ENCODE results near the gene FHOD3.

The FHOD3 gene

DNA sequence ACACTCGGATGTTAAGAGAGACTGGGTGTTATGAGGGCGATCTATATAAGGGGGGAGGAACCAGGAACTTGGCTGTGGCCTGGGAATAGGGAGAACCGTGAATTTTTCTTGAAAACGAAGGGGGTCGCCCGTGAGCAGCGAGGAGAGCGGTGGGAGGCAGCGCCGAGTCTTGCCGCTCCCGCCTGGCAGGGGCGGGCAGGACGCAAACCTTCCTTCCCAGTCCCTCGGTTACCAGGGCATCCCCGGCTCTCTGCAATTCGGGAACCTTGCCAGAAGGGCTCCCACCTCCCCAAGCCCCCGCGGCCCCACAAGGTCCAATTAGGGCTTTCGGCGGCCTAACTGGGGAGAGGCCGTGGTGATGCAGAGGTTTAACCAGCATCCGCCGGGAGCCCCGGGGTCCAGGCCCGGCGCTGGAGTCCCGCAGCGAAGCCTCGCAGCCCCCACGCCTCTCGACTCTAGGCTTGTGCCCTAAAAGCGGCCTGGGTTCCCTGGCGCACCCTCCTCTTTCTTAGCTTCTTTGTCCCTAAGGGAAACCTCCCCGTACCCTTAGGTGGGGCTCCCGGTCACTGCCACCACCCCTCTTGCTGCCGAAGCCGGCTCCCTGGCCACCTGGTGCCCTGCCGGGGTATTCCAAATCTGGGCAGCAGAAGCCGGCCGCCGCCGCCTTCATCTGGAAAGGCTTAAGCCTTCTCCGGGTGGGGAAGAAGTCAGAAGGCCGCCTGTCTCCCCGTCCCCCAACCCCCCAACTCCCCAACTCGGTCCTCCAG lies 680 bp upstream of the FHOD3 start:
- peak; percentile 12 to 72 for DNase-seq

DNA sequence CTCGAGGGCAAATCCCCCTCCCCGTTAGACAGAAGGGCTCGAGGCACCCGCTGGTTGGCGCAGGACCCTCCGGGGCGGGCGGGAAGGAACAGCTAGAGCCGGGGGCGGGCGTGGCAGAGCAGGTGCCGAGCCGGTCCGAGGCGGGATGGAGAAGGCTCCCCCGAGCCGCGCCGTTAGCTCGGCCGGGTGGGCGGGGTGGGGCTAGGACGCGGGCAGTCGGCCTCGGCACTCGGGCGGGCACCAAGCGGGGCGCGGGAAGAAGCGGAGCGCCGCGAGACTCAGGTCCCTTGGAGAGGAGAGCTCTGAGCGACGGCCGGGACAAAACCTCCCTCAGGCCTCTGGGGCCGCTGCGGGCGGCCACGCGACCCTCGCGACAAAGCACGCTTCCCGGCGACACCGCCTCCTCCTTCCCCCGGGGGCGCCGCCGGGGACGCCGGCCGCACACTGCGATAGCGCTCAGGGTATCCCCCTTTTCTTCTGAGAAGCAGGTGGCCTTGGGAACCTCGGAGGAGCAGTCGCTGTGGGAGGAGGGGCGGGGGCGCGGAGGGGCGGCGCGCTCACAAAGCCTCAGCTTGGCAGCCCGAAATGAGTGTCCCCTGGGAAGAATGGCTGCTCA lies 721 bp downstream of the FHOD3 start:
- peak in 1 of 2 experiments; percentile 35 for DNase-seq

DNA sequence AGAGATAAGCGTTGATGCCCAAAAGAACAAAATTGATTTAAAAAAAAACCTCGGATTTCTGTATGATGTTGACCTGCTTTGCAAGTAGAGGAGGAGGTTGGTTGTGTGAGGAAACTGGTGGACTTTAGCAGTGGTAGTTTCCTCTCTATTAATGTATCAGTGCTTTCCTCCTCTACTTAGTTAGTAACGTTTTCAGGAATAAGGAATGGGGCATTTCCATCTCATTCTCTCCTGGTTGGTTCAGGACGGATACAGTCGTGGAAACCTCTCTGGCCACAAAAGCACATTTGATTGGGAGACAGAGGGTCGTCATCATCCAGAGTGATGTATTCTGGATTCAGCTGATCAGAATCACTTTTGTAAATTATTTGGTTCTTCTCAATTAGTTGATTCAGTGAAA lies 1.5 kb downstream of the FHOD3 start:
- DNase-seq = no peak

DNA sequence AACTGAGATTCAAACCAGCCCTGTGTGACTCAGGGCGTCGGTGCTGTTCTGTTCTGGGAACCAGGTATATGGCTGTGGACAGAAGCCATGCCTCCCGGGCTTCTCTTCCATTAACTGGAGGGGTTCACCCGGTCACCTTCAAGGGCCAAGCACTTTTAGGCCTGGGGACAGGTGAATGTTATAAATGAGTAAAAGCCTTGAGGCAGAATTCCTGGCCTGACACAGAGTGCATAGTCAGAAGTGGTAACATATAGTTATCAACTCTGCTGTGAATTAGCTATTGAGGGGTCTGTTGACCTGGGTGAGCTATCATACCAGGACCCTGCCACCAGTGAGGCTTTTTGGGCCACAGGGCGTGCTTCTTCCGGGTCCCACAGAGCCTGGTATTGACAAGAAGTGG lies 2.7 kb downstream of the FHOD3 start:
- DNase-seq = no peak

DNA sequence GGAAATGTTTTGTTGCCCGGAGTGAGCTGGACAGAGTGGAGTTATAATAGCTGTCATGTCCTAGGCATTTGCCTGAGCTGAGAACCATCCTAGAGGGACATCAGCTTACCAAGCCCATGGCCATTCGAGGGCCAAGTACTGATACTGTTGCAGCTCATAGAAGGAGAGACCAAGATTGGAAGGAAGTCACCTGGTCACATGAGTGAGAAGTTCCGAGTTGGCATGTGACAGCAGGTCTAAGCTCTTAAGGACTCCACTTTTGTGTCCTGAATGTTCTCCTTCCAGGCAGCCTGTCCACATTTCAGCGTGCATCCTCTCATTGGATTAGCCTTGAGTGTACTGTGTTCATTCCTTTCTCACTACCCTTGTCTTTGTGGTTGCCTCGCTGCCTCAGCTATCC lies 4.4 kb downstream of the FHOD3 start:
- no peak for DNase-seq

DNA sequence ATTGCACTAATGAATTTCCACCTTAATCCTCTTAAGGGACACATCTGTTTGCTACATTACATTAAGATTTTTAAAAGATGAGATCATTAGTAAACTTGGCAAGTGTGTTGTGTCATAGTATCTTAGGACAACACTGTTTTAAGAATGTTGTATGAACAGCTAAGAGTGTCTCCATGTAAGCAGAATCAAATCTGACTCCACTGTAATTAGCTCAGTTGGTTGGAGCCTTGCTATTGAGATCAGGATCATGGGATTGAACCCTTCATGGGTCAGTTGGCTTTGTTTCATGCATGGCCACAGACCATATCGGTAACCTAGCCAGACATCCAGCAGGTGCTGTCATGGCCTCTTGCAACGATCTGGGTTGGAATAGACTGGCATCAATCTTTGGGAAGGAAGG lies 5.2 kb downstream of the FHOD3 start:
- no peak for DNase-seq

DNA sequence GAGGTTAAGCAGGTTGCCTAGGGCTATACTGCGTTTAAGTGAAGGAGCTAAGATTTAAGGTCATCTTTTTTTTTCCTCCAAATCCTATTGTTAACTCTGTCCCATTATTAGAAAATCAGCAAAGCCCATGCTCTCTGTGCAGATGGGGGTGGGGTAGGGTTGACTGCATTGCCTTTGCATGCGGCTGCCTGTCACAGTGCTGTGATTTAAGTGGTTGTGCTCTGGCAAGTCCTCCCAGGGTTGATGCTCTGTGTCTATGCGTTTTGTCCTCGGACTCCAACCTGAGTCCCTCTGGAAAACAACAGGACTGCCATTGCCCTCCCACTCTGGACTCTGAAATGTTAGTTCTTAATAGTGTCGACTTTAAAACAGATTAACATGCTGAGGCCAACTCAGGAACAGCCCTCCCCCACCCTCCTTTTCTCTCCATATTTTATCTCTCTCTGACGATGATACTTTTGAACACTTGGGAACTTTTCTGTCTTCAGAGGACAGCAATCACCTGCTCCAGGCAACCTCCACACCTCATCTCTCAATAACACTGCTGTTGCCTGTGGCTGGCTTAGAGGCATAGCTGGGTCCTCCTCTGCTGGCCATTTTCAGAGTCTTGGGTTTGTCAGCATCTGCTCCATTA lies 5.8 kb downstream of the FHOD3 start:
- no peak for DNase-seq

DNA sequence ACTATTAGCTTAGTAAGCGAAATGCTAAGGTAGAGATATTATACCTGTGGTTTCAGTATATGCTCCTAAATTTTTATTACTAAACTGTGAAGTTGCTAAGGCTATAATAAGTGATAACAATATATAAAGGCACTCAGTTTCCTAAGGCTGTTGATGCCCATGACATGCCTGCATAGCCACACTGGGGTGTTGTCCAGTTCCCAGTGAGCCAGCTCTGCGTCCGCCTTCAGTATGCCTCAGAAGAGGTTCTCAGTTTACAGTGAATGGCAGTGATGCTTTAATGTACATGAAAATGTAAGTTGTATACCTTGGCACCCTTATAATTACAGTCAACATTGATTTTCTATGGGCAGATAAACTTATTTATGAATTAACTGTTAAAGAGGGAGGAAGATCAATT lies 7.2 kb downstream of the FHOD3 start:
- no peak for DNase-seq

DNA sequence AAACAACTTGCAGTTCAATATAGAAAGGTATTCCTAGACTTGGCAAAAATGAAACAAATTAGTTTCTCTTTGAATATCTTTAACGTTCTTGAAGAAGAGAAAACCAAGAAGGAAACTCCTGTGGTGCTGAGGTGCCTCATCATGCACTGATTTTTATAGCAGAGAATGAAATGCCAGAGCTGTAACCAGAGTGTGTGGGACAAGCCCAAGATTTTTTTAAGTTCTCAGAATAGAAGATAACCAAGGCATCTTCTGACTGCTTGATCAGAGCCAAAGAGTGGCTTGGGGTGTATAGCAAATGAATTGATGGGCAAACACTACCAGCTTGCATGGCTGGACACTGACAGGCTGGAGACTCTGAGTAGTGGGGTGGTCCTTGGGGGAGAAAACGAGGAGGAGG lies 7.9 kb downstream of the FHOD3 start:
- DNase-seq = no peak

DNA sequence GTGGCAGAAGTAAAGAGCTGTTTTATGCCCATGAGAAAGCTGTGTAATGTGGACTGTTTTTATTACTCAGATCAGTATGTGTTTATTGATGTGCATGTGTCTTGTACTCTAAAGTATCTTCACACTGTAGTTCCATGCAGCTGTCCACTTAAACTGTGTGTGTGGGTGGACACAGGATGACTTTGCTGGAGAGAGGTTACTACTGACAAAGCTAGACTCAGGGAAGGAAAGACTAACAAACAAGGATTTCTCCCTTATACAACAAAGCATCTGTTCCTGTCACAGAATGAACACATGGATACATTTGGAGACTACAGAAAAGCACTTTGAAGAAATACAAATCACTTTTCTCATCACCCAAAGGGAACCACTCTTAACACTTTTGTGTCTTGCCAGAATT lies 10.0 kb downstream of the FHOD3 start:
- DNase-seq = no peak

DNA sequence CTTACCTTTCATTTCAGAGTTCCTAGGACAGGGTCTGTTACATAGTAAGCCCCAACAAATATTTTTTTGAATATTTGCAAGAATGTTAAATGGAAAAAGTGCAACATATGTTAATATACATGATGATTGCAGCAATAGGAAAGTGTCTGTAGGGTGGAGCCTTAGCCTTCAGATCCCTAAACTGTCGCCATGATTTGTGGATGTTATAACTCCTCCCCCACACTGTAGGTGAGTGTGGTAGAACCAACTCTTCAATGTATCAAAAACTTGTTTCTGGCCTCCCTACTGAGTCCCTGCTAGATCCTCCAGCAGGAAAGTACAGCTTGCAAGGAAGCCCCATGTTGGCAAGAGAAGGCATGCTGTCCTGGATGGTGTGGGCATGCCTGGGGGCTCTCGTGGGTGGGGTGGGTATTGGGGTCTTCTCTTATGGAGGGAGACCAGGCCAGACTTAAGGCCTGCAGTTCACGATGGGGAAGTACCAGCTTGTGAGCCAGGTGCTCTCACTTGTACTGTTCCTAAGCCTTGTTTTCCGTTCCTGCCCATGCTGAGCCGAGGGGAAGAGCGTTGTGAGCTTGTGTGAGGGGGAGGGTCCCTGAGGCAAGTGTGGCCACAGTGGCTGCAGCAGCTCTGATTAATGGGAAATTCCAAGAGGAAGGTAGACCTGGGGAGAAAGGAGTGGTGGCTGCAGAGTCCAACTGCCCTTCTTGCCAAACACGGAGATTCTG lies 11.4 kb downstream of the FHOD3 start:
- no peak for DNase-seq

DNA sequence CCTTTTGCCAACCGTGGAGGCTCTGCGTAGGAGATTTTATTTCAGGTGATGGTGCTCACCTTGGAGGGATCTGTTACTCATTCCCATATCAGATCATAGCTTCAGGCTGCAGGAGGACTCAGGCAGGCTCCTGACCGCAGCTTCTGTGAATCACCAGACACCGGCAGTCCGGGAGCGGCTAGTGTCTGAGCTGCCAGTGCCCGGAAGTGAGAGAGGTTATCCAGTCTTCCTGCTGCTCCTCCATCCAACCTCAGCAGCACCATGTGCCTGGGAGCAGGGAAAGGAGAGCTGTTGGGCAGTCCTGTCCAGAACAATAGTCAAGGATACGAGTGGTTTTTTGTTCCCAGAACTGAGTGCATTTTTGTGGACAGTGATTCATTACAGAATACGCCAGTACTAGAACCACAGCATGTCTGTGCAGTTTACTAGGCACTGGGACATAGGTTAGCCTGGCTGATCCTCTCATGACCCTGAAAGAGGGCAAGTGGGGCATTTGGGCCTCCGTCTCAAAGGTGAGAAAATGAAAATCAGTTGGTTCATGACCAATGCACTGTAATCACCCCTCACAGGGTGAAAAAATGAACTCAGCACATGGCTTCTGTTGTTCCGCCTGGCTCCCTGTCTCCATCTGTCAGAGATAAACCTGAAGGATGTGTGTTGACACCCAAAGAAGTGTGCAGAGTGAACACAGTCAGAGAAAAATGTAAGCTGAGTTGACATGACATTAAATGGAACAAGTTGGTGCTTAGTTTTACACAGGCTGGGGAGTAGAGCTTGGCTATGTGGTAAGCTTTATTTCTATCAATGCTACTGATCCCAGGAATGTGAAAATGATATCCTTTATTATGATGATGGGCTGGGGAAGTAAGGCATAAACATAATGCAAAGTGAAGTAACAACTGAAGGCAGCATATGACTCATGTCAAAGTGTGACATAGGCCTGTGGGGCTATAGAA lies 12.2 kb downstream of the FHOD3 start:
- no peak for DNase-seq

DNA sequence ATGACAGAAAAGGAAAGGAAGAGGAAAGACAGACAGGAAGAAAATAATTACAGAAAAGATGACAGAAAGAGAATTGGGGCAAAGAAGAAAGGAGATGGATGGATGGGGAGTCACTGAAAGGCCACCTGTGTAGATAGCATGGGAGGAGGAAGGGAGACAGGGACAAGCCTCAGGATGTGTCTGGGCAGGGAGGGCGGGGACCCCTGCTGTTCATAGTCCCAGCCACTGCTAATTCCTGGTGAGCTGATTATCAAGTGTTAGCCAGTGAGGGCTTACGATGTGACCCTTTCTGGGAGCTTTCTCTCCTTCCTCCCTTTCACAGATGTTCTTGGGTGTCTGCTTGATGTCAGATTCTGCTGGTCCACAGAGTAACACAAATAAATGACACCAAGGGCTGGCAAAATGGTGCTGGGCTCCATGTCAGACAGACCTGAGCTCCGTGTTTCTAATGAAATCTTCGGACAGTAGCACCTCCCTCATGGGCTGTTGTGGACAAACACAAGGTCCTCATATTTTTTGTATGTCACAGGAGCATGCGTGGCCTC lies 13.6 kb downstream of the FHOD3 start:
- no peak for DNase-seq

DNA sequence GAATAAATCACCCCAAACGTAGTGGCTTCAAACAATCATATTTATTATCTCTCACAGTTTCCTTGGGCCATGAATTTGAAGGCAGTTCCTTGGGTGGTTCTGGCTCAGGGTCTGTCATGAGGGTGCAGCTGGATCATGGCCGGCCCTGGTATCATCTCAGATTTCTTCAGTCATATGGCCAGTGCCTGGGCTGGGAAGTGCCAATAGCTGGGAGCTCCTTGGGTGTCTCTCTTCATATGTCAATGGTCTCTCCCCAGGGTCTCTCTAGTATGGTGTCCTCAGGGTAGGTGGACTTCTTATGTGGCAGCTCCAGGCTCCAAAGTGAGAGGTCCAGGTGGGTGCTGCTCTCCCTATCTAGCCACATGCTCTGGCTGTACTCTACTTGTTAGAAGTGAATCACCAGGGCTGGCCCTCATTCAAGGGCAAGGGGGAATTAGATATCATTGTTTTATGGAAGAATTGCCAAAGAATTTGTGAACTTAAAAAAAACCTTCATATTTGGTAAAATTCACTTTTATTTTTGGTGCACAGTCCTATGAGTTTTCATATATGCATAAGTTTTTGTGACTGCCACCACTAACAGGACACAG lies 15.4 kb downstream of the FHOD3 start:
- DNase-seq = no peak

DNA sequence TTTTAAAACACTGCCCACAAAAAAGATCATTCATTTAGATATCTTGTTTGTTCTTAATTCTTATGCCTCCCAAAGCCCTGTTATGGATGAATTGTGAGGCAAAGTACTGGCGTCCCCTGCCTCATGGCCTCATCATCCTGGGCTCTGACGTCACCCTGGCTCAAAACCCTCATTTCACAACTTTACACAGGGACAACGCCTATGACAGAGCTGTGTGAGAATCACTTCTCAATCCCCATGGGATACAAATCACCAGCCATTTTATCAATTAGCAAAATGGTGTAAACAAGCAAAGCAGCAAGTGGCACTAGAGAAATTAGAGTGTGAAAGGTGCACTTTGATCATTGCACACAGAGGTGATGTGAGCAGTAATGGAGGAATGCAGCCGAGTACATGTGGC lies 16.6 kb downstream of the FHOD3 start:
- no peak for DNase-seq

DNA sequence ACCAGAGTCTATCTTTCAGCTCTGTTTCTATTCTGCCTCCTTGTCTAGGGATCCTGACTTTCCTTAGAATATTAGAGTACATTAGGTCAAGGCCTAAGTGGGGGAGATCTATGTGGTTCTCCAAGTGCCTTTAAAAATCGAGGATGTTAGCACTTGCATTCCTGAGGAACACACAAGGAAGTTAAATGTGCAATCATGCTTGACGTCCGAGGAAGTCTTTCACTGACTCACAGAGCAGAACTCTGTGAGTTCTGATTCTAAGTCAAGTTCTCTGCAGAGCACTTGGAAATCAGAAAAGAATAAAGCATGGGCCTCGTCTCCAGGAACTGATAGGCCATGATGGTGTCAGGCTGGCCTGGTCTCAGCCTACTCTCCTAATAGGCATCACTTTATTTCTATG lies 17.2 kb downstream of the FHOD3 start:
- DNase-seq = no peak

DNA sequence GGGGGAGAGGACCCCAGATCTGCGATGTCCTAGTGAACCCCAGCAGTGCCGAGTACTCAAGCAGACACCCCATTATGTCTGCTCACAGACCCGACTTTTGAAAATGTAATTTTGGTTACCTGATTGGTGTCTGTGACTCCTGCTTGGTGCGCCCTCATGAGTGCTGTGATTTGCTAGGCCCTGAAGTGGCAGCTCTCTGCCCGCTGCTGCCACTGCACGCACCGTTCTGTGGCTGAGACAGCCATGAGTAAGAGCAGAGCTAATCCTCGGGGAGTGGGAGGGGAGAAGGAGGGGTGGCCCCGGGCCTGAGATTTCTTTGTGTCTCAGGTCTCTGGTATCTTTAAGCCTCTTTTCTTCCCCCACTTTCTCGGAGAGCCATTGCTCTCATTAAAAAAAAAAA lies 18.2 kb downstream of the FHOD3 start:
- no peak for DNase-seq

DNA sequence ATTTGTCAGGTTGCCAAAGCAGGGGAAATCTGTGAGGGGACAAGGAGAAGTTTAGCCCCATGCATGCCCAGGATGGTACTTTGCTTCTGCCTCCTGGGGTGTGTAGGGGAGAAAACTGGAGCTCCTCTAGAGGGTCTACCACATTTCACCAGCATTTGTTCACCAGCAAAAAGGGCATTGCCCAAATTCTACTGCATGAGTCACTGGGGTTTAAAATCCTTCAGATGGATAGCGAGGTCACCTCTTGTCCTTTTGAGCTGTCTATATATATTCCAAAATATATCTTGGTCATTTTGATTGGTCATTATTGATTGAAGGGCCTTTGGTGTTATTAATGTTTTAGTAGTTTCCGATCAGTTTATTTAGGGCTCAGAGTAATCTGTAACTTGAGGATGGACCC lies 18.7 kb downstream of the FHOD3 start:
- no peak for DNase-seq

DNA sequence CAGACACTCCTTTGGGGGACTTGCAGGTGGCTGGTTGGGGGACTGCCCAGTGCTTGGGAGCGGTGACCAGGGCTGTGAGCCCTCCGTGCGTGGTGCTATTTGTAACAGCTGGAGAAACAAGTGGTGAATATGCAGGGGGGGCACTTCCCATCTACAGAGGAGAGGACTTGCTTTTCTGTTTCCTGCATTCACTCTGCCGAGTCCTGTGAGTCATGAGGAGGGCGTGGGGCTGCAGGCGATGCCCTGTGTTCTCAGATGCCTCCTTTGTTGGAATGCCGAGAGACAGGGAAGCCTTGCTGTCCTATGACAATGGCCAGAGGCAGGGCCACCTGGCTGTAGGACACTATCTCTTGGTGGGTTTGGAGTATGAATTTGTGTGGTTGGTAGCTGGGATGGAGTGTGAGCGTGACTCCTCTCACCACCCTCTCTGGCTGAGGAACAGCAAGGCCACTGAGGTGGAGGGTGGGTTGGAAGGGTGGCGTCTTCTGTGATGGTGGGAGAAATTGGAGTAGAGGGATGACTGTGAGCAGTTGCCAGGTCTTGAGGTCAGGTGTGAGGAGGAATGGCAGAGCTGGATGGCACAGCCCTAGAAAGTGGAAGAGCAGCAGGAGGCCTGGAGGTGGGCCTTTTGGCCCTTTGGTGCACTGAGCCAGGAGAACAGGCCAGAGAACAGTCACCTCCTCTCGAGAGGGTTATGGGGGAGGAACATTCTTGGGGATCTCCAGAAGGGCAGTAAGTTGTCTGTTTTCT lies 24.3 kb downstream of the FHOD3 start:
- no peak for DNase-seq

DNA sequence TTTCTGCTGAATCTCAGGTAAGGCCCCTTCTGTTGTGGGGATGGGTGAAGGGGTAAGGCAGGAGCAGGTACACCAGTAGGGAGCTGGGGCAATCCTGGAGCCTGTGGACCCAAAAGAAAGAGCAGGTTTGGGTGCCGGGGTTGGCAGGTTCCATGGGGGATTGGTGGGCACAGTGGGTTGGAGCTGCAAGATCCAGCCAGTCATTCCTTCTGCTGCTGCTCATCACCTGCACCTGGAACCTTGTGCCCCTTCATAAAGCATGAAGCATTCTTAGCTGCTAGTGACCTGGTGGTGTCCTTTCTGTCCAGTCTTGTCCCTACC lies 24.9 kb downstream of the FHOD3 start:
- no peak for DNase-seq

DNA sequence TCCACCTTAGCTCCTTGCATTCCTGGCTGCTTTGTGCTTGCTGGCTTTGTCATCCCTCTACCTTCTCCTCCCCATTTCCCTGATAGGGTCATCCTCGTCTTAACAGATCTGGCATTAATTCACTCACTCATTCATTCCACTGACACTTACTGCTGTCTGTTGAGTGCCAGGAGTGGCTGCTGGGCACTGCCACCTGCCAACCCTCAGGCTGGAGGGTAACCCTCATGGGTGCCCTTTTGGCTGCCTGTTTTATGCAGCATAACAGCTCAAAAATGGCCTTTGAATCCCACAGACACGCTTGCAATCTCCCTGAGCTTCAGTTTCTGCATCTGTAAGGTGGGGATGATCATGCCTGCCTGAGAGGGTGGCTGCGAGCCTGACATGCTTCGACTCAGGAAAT lies 25.2 kb downstream of the FHOD3 start:
- no peak for DNase-seq
